Neuronal stem cell (in vitro differentiated cells): ENCODE results near the gene DCLK2.

Experiments
- DNase-seq: peaks from one replicate; pipeline ENCODE4 v3.0.0-alpha.2; 2013; ENCODE audit warnings: low spot score
- H2AFZ ChIP-seq: one replicate; pipeline ENCODE4 v1.6.1; 2013; ENCODE audit warnings: mild to moderate bottlenecking, low read length, inconsistent platforms
- H2AK5ac ChIP-seq: 2 replicates; pipeline ENCODE4 v1.6.1; 2013; ENCODE audit warnings: low read depth, mild to moderate bottlenecking, inconsistent platforms, low read length, moderate library complexity, mixed read lengths
- H2BK120ac ChIP-seq: 2 replicates; pipeline ENCODE4 v1.6.1; 2013; ENCODE audit warnings: low read depth, mild to moderate bottlenecking, inconsistent platforms, low read length, moderate library complexity, mixed read lengths
- H2BK12ac ChIP-seq: one replicate; pipeline ENCODE4 v1.6.1; 2013; ENCODE audit warnings: low read length, inconsistent platforms
- H2BK15ac ChIP-seq: 2 replicates; pipeline ENCODE4 v1.6.1; 2013; ENCODE audit warnings: mild to moderate bottlenecking, low read length, inconsistent platforms, mixed read lengths
- H2BK5ac ChIP-seq: one replicate; pipeline ENCODE4 v1.6.1; 2013; ENCODE audit warnings: inconsistent platforms, mild to moderate bottlenecking, low read length, moderate library complexity
- H3K14ac ChIP-seq: one replicate; pipeline ENCODE4 v1.6.1; 2013; ENCODE audit warnings: low read length, inconsistent platforms
- H3K18ac ChIP-seq: 2 replicates; pipeline ENCODE4 v1.6.1; 2013; ENCODE audit warnings: low read length, inconsistent platforms
- H3K23ac ChIP-seq: 2 replicates; pipeline ENCODE4 v1.6.1; 2013; ENCODE audit warnings: low read depth, mild to moderate bottlenecking, mixed read lengths, low read length, inconsistent platforms; ENCODE audit not compliant: poor library complexity
- H3K27ac ChIP-seq: replicated peaks from 3 replicates; pipeline ENCODE4 v1.5.1; 2013; ENCODE audit warnings: low read length, inconsistent platforms
- H3K27me3 ChIP-seq, 3 experiments: 2 replicates each; pipeline ENCODE4 v1.6.1; 2013; ENCODE audit warnings: low read length in 3 of 3, mild to moderate bottlenecking in 2 of 3, inconsistent platforms in 1 of 3, low read depth in 1 of 3, mixed read lengths in 1 of 3, moderate library complexity in 1 of 3; ENCODE audit not compliant: control insufficient read depth in 3 of 3, insufficient read depth in 3 of 3
- H3K36me3 ChIP-seq, 2 donors: replicated peaks in 1 of 2; 2 replicates each; pipeline ENCODE4 v1.6.1; 2013; ENCODE audit warnings: low read length in 2 of 2; ENCODE audit not compliant: control insufficient read depth in 2 of 2, insufficient read depth in 2 of 2
- H3K4ac ChIP-seq: 2 replicates; pipeline ENCODE4 v1.6.1; 2013; ENCODE audit warnings: inconsistent platforms, mild to moderate bottlenecking, low read length, moderate library complexity
- H3K4me1 ChIP-seq, 2 donors: 1 replicate in 1 of 2; 2 replicates in 1 of 2; pipeline ENCODE4 v1.6.1; 2013; ENCODE audit warnings: low read length in 2 of 2, low read depth in 1 of 2; ENCODE audit not compliant: control insufficient read depth in 2 of 2, insufficient read depth in 1 of 2
- H3K4me2 ChIP-seq: one replicate; pipeline ENCODE4 v1.6.1; 2013; ENCODE audit warnings: mild to moderate bottlenecking, low read length, inconsistent platforms; ENCODE audit not compliant: insufficient read depth, poor library complexity, severe bottlenecking
- H3K4me3 ChIP-seq, 2 donors: 2 replicates each; pipeline ENCODE4 v1.5.1; 2013; ENCODE audit warnings: low read length in 2 of 2, mild to moderate bottlenecking in 2 of 2, inconsistent platforms in 1 of 2, moderate library complexity in 1 of 2
- H3K79me1 ChIP-seq: one replicate; pipeline ENCODE4 v1.6.1; 2013; ENCODE audit warnings: low read depth, mild to moderate bottlenecking, inconsistent platforms, low read length, moderate library complexity
- H3K9ac ChIP-seq: one replicate; pipeline ENCODE4 v1.6.1; 2013; ENCODE audit warnings: mild to moderate bottlenecking, low read depth, low read length, inconsistent platforms; ENCODE audit not compliant: poor library complexity
- H3K9me3 ChIP-seq, 2 donors: replicated peaks in 1 of 2; 2 replicates each; pipeline versions ENCODE3 to v1.6.1; 2013; ENCODE audit warnings: low read length in 2 of 2, mild to moderate bottlenecking in 2 of 2, inconsistent platforms in 1 of 2, low read depth in 1 of 2, mixed read lengths in 1 of 2, moderate library complexity in 1 of 2; ENCODE audit not compliant: control insufficient read depth in 2 of 2, insufficient read depth in 1 of 2
- H4K8ac ChIP-seq: one replicate; pipeline ENCODE4 v1.6.1; 2013; ENCODE audit warnings: low read depth, mild to moderate bottlenecking, inconsistent platforms, low read length, moderate library complexity
- H4K91ac ChIP-seq: one replicate; pipeline ENCODE4 v1.6.1; 2013; ENCODE audit warnings: low read length, low read depth, mild to moderate bottlenecking, inconsistent platforms; ENCODE audit not compliant: poor library complexity
- WGBS, 2 donors: extraction: QIAGEN DNeasy Blood & Tissue Kit; methylation state at CpG; one replicate each; pipeline ENCODE4 v1.1.7; 2013; ENCODE audit warnings: missing lambda C conversion rate in 2 of 2, mixed read lengths in 1 of 2; ENCODE audit not compliant: insufficient read length in 2 of 2, insufficient replicate concordance in 1 of 2; ENCODE audit errors: extremely low coverage in 2 of 2; 5-methylcytosine and 5-hydroxymethylcytosine counted together

Gene DCLK2

DNA sequence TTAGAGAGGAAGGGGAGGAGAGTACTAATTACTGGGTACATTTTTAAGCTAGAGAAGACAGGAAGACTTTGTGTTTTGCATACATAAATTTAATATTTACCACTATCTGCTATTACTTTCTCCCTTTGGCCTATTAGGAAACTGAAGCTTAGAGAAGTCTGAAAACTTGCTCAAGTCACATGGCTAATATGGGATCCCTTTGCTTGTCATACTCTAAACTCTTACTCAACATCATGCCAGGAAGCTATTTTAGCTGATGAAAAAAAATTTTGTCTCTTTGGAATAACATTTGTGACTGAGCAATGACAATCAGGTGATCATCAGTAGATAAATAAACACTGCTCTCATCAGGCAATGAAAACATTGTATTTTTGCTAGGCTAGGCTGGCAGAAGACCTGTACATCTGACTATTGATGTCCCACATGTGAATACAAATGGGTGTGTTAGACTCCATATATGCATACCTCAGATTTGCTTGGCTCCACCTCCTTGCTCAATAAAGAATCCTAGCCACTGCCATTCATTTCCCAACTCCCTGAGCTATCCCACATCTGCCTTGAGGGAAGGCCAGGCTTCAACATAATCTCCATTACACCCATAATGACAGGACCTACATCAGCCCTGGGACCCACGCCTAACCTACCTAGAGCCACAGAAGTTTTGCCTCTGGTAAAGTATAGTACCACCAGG, 17.0 kb upstream of the DCLK2 start:
- no peak overlapping the region for H4K91ac ChIP-seq
- H3K9ac ChIP-seq, result no peak overlapping the region
- H3K27ac ChIP-seq, result no peak overlapping the region
- no peaks in the 10 kb centered on the region for H3K36me3 ChIP-seq
- no peak overlapping the region for H2AK5ac ChIP-seq
- no peak overlapping the region for H3K23ac ChIP-seq
- no peak overlapping the region for H2BK120ac ChIP-seq
- WGBS, 2 donors, result no CpG with 5 or more reads among the region's 1 CpG
- no peak overlapping the region for H3K18ac ChIP-seq
- H3K4me1 ChIP-seq, result no peaks in the 10 kb centered on the region
- no peaks in the 10 kb centered on the region for H3K9me3 ChIP-seq
- H3K4me2 ChIP-seq, result no peak overlapping the region
- no peak for DNase-seq
- no peaks in the 10 kb centered on the region for H3K27me3 ChIP-seq
- H2BK15ac ChIP-seq, result no peak overlapping the region
- no peaks in the 10 kb centered on the region for H3K79me1 ChIP-seq
- no peak overlapping the region for H2AFZ ChIP-seq
- H2BK12ac ChIP-seq, result no peak overlapping the region
- H4K8ac ChIP-seq, result no peak overlapping the region
- H3K14ac ChIP-seq, result no peak overlapping the region
- no peak overlapping the region for H3K4me3 ChIP-seq
- H3K4ac ChIP-seq, result no peak overlapping the region
- H2BK5ac ChIP-seq, result no peak overlapping the region

- H3K18ac ChIP-seq, result no peak overlapping the region
- no peaks in the 10 kb centered on the region for H3K79me1 ChIP-seq
- DNase-seq, result no peak
These were observed 15.1 kb upstream of the DCLK2 start for GRCh38 chr4:150063128-150063527.

DNA sequence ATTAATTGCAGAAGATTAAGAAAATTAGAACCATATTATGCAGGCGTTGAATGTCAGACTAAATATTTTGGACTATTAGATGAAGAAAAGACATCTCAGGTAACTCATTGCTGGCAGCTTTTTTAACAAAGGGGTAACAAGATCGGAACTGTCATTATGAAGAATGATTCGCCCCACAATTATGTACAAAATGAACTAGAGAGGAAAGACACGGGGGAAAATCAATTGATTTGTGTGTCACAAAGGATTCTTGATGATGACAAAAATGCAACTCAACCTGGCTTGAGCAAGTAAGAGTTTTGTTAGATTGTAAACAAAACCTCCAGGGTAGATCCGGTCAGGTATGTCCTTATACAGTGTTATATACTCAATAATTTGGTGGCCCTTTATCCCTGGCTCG, 12.5 kb upstream of the DCLK2 start:
- Histone ChIP-seq H2BK5ac (no peak overlapping the region), H3K4me1 (no peaks in the 10 kb centered on the region), H3K14ac (no peak overlapping the region), H2AK5ac (no peak overlapping the region), H3K36me3 (no peaks in the 10 kb centered on the region), H2BK15ac (no peak overlapping the region), H3K9me3 (peaks cover 0 to 1% of the 10 kb centered on the region in 2 donors), H2BK120ac (no peak overlapping the region), H3K27ac (no peak overlapping the region), H4K8ac (no peak overlapping the region), H3K4me3 (no peak overlapping the region), H3K23ac (no peak overlapping the region), H2AFZ (no peak overlapping the region), H3K27me3 (no peaks in the 10 kb centered on the region), H3K18ac (no peak overlapping the region), H4K91ac (no peak overlapping the region), H2BK12ac (no peak overlapping the region), H3K9ac (no peak overlapping the region), H3K79me1 (no peaks in the 10 kb centered on the region), H3K4ac (no peak overlapping the region), H3K4me2 (no peak overlapping the region)
- DNase-seq, result no peak
- no CpG with 5 or more reads among the region's 6 CpGs for WGBS, 2 donors

More at GRCh38 chr4:150063128-150063527, 15.1 kb upstream of the DCLK2 start:
- Histone ChIP-seq H4K8ac (no peak overlapping the region), H2BK12ac (no peak overlapping the region), H3K9ac (no peak overlapping the region), H3K27ac (no peak overlapping the region), H2BK15ac (no peak overlapping the region), H3K4me1 (no peaks in the 10 kb centered on the region), H2BK5ac (no peak overlapping the region), H3K23ac (no peak overlapping the region), H2BK120ac (no peak overlapping the region), H3K9me3 (no peaks in the 10 kb centered on the region), H2AFZ (no peak overlapping the region), H3K4ac (no peak overlapping the region), H3K36me3 (no peaks in the 10 kb centered on the region), H2AK5ac (no peak overlapping the region), H3K4me2 (no peak overlapping the region), H3K27me3 (no peaks in the 10 kb centered on the region), H3K14ac (no peak overlapping the region), H4K91ac (no peak overlapping the region), H3K4me3 (no peak overlapping the region)

DNA sequence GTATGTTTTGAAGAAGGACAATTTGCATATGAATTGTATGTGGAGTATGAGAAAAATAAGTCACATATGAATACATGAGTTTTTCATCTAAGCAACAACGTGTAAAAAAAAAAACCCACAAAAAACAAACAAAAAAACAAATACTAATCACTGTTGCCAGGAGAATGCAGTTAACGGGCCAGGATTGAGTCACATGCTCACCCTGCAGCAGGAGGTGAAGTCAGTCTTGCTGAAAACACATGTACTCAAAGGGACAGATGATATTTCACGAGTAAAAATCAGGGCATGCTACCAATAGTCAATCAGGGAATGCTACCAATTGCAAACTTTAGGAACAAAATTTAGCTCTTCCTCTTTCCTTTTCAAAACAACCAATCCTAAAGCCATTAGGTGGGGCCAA, 10.4 kb upstream of the DCLK2 start:
- no peak overlapping the region for H3K23ac ChIP-seq
- no peak overlapping the region for H2AFZ ChIP-seq
- H2BK12ac ChIP-seq, result no peak overlapping the region
- no peak overlapping the region for H2AK5ac ChIP-seq
- no CpG with 5 or more reads among the region's 3 CpGs for WGBS, 2 donors
- DNase-seq, result no peak
- no peaks in the 10 kb centered on the region for H3K27me3 ChIP-seq
- no peak overlapping the region for H3K27ac ChIP-seq
- H4K8ac ChIP-seq, result no peak overlapping the region
- no peak overlapping the region for H4K91ac ChIP-seq
- H3K14ac ChIP-seq, result no peak overlapping the region
- H3K36me3 ChIP-seq, result no peaks in the 10 kb centered on the region
- H3K9ac ChIP-seq, result no peak overlapping the region
- H3K9me3 ChIP-seq, result peaks cover 0 to 1% of the 10 kb centered on the region in 2 donors
- H2BK120ac ChIP-seq, result no peak overlapping the region
- H2BK15ac ChIP-seq, result no peak overlapping the region
- H3K79me1 ChIP-seq, result no peaks in the 10 kb centered on the region
- H3K4me1 ChIP-seq, result no peaks in the 10 kb centered on the region
- no peak overlapping the region for H3K4me3 ChIP-seq
- peak overlapping the region; percentile 19 for H3K18ac ChIP-seq
- peak overlapping the region; percentile 39 for H2BK5ac ChIP-seq
- H3K4ac ChIP-seq, result no peak overlapping the region
- H3K4me2 ChIP-seq, result no peak overlapping the region
